SK-N-DZ (cell line): ENCODE results near the gene CTIF.

Experiments used
- DNase-seq: peaks from one replicate; pipeline ENCODE4 v3.0.0-alpha.2; 2015; ENCODE audit warnings: low spot score

CTIF gene

GRCh38 chr18:48551100-48551499, 12.3 kb downstream of the CTIF start:
- DNase-seq, result no peak

GRCh38 chr18:48552130-48552529, 13.3 kb downstream of the CTIF start:
- no peak for DNase-seq

GRCh38 chr18:48553236-48553635, 14.4 kb downstream of the CTIF start:
- DNase-seq, result no peak

- no peak for DNase-seq
Observed at GRCh38 chr18:48554610-48555400, 16.0 kb downstream of the CTIF start.

DNA sequence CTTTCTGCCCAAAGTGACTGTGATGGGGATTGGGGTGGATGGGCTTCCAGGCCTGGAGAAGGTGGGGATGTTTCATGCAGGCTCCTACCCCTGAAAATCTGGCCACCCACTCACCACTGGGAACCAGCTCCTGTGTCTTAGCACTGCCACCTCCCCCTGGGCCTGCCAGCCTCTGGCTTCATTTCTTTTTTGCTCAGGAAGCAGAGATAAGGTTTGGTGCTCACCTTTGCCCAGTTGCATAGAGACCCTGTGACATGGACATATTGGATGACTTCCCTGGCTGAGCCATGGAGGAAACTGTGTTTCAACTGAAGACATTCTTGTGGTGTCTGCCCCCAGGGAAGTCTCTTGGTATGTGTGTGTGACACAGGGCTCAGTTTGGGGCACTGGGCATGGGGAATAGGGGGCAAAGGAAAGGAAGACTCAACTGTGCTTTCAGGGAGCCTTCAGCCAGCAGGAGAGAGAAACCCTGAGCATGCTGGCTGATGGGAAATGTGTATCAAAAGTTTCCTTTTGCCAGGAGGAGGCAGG, 16.7 kb downstream of the CTIF start:
- DNase-seq, result no peak

DNA sequence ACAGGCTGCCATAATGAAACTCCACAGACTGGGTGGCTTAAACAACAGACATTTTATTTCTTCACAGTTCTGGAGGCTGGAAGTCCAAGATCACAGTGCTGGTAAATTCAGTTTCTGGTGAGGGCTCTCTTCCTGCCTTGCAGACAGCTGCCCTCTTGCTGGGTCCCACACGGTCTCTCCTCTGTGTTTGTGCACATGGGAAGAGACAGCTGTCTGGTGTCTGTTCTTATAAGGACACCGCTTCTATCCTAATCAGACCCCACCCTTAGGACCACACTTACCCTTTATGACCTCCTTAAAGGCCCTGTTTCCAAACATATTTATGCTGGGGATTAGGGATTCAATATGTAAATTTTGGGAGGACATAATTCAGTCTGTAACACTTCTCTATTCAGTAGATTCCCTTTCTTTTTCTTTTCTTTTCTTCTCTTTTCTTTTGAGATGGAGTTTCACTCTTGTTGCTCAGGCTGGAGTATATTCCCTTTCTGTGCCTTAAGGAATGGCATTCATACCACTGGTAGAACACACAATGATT, 18.9 kb downstream of the CTIF start:
- DNase-seq, result no peak

DNA sequence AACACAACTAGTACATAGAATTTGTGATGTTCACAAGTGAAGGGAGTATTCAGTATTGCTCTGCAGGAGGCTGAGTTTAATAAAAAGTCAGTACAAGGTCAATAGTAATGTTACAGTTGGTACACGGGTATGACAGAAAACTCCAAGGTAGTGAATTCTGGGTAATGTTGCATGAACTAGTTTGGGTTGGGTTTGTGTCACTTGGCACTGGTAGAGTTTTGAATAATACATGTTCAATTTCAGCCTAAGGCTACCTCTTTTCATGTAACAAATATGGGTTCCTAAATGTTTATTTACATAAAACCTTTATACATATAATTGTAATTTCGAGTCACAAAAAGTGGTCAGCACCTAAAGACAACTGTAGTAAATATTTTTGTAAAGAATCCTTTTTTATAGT, 19.4 kb downstream of the CTIF start:
- no peak for DNase-seq

DNA sequence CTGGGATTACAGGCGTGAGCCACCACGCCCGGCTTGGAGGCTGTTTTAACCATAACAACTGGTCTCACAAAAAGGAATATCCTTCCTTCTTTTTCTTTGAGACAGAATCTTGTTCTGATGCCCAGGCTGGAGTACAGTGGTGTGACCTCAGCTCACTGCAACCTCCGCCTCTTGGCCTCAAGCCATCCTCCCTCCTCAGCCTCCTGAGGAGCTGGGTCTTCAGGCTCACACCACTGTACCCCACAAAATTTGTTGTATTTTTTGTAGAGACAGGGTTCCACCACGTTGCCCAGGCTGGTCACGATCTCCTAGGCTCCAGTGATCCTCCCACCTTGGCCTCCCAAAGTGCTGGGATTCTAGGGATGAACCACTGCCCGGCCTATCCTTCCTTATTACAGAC, 21.7 kb downstream of the CTIF start:
- no peak for DNase-seq

DNA sequence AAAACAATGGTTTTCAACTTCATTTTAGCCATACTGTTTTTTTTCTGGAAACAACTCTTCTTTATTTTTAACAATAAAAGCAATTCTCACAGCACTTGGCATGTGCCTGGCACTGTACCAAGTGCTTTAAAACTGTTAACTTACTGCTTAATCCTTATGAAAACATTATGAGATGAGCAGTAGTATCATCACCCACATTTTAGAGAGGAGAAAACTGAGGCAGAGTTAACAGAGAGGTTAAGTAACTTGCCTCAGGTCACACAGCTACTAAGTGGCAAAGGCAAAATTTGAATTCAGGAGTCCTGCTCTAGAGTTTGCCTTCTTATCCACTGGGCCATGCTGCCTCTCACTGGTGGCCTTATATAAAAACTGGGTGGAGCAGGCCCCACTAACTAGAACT, 23.2 kb downstream of the CTIF start:
- DNase-seq, result no peak

GRCh38 chr18:48563027-48563426, 24.2 kb downstream of the CTIF start:
- no peak for DNase-seq

DNA sequence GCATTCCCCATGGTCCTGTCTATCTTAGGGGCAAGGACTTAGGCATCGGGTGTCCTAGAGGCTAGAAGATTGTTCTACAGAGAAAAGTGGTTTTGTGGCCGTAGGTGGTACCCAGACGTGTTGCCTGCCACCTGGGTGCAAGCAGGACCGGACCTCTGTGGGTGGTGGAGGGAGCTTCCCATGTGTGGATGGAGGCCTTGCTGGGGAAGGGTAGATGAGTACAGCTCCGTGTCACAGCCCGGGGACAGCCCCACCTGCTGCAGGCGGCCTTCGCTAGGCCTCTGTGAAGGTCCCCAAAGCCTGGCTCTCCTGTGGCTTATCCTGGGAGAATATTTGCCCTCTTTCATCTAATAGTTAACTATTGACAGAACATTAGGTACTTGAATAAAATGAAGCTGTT, 25.3 kb downstream of the CTIF start:
- DNase-seq, result no peak

DNA sequence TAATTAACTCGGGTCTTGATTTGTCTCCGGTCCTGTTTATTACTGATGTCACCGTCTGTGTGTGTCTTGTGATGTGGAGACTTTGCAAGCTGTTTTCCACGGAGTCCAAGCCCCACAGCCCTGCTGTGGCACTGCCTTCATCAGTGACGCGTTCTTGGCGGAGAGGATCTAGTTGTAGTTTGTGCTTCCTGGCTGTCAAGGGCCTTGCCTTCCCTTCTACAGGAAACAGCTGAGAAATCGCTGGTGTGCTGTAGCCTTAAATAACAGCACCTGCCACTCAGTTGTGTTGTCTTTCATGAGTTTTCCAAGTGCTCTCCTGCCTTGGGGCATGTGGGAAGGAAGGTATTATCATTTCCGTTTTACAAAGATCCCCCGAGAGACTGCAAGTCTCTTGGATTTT, 26.3 kb downstream of the CTIF start:
- DNase-seq, result no peak

DNA sequence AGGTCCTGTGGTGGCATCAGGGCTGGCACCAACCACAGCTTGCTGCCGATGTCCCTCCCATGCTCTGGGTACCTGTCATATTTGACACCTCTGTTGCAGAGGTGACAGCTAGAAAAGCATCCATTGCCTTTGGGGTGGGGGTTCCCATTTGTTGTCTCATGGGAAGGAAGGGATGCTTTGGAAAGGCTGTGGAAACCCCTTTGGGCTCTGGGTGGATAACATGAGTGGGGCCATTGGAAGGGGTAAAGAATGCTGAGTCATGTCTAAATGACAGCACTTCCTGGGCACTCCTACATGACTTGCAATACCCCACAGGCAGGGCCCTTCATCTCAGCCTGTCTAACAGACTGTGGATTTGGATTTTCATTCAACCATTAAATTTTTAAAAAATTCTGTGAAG, 27.8 kb downstream of the CTIF start:
- DNase-seq, result no peak

DNA sequence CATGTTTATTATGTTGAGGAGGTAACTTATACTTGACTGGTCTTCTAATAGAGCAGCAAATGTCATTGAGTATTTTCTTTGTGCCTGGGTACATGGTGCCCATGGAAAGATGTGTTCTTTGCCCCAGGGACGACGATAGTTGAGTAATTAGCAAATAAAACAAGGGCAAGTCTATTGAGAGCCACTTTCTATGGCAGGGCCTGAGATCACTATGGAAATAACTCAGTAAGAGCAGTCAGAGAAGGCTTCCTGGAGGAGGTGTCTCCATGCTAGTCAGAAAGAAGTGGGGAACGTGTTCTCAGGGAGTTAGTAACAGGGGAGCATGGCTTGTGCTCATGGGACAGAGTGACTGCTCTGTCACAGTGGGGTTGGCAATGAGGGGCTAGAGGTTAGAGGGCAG, 28.6 kb downstream of the CTIF start:
- no peak for DNase-seq

DNA sequence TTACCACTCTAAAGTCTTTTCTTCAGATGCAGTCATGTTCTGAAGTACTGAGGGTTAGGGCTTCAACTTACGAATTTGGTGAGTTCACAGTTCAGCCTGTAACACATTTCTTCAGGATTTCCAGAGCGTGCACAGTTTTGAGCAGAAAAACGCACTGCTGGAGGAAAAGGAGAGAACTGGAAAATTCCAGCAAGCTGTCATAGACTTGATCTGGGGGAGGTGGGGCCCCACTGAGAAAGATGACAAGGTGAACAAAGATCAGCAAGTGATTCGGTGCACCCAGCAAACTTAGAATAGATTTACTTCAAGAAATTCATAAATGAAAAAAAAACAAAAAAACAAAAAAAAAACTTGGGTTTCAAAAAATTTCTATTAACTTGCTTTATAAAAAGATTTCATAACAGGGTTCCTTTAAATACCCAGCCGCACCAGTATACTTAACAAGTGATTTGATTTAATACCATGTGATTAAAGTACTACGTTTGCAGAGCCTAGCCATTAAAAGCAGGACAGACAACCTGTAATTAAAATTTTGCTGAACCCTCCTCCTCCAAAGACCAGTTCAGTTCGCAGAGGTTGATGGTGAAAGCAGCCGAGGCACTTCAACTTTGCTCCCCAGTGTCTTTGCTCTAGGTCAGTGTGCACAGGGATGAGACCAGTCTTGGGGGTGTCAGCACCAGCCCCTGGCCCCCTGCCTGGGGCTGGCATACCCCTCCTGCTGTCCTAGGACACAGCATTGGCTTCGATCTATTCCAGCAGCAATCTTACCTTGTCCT, 30.5 kb downstream of the CTIF start:
- DNase-seq, result no peak

DNA sequence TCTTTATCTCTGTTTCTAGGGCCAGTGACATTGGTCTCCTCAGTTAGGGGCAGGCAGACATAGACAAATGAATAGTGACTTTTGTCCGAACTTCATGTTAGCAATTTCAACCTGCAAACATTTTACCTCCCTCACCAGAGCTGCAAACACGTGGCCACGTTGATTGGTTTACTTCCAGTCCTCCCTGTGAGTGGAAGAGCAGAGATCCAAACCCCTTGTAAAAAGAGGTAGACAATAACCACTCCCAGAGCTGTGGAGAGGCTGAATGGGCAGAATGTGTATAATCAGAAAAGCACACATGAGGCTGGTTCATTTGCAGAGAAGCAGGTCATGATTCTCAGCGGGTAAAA, 31.1 kb downstream of the CTIF start:
- DNase-seq, result no peak

DNA sequence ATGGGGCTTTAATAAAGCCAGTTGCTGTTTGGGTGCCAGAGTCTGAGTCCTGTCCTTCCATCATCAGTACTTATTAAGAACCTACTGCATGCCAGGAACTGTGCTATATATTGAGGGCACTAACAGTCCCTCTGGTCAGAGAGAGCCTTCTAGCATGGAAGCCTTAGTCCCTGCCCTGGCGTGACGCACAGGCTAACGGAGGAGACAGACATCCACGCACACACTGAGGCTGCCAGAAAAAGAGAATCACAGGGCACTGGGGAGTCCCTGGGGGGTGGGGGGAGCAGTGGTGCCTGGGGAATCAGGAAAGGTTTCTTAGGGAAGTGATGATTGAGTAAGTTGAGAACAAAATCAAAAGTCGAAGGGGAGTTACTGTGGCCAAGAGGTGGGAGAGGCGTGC, 31.5 kb downstream of the CTIF start:
- DNase-seq, result no peak

DNA sequence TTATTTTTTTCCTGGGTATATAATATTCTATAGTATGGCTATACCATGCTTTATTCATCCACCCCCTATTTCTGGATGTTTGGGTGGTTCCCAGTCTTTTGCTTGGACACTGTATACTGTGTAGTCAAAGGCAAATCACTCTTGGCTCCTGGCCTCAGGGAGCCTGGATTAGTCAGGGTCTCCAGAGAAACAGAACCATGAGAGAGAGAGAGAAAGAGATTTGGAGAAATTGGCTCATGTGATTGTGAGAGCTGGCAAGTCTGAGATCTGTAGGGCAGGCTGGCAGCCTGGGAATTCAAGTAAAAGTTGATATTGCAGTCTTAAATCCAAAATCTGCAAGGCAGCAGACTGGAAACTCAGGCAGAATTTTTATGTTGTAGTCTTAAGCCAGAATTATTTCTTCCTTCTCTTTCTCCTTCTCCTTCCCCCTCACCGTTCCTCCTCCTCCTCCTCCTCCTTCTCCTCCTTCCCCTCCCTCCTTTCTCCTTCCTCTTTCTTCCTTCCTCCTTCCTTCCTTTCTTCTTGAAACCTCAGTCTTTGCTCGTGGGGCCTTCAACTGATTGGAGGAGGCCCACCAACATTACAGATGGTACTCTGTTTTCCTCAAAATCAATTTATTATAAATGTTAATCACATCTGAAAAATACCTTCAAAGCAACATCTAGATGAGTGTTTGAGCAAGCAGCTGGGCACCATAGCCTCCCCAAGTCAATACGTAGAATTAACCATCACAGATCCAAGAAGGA, 33.0 kb downstream of the CTIF start:
- DNase-seq, result no peak

DNA sequence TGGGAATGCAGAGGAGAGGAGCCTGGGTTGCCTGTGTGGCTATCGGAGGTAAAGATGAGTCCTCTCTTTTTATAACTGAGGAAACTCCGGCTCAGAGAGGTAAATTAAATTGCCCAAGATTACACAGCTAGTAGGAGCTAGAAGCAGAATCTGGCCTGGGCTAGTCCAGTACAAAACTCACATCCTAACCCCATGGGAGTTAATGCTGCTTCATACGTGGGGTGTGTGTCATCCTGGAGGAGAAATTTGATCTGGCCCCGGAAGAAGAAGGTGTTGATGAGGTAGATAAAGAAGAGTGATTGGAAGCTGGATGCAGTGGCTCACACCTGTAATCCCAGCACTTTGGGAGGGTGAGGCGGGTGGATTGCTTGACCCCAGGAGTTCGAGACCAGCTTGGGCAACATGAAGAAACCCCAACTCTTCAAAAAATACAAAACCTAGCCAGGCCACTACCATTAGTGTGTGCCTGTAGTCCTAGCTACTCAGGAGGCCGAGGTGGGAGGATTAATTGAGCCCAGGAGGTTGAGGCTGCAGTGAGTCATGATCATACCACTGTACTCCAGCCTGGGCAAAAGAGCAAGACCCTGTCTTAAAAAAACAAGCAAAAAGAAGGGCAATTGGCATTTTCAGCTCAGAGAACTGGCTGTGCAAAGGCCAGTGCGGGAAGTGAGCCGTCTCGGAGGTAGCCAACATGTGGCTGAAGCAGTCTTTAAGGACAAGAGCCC, 33.7 kb downstream of the CTIF start:
- DNase-seq, result no peak

DNA sequence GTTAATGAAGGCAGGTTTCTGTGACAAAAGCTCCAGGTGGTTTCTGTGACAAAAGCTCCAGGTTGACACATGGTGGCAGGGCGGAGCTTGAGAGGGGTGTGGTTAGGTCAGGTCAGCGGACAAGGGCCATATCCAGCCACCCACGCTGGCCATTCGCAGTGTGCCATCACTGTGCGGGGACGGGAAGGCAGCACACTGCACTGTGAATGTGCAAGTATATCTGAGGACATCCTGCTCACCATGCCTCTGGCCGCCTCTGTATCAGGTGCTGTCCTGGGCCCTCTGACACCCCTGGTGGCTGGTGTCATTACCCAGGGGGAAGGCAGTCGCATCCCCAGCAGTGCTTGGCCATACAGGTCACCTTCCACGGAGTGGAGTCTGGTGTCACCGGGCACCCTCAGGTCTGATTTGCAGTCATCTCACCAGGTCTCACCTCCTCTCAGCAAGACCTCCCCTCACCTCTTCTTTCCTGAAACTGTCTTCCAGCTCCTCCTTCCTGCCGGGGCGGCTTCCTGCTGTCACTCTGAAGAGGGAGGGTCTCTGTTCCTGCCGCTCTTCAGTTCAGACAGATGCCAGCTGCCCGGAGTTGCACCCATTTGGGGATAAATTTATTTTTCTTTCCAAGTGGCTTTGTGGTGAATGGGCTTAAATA, 34.9 kb downstream of the CTIF start:
- DNase-seq, result no peak
